Prostate gland (tissue), 2 donors: ENCODE data around the gene LIX1L.

Source experiments
- CTCF ChIP-seq, 4 experiments: fragments of 200-600 bp in 2 of 4; fragments of 450-650 bp in 2 of 4; sonication (generic) in 2 of 4; IDR thresholded peaks; 1 replicate in 3 of 4; 2 replicates in 1 of 4; pipeline ENCODE4 v1.5.1; 2016 to 2019; ENCODE audit warnings: antibody characterized with exemption in 4 of 4, mild to moderate bottlenecking in 2 of 4, moderate library complexity in 2 of 4
- POLR2A ChIP-seq: fragments of 450-650 bp; IDR thresholded peaks from one replicate; pipeline ENCODE4 v1.6.1; 2016; ENCODE audit warnings: antibody characterized with exemption, mild to moderate bottlenecking
- POLR2AphosphoS5 ChIP-seq: sonication (generic); formaldehyde crosslinking; IDR thresholded peaks from one replicate; pipeline ENCODE4 v1.6.1; 2017; ENCODE audit warnings: antibody characterized with exemption

- TF ChIP-seq CTCF (IDR thresholded peaks at IDR 0.05), result peak in 1 of 4 experiments; percentile 35
- TF ChIP-seq POLR2A, result no peak
- TF ChIP-seq POLR2AphosphoS5, result no peak
These were observed 39.9 kb upstream of the LIX1L start for GRCh38 chr1:145997718-145998023.
